H9 (cell line): Measurements from ENCODE around the gene ZBTB16. TPM values are rescaled to one million over a fixed set of nuclear protein-coding genes. Genes with fewer than 3 reads are reported as not detected.

ENCODE experiments used
- DNase-seq: peaks from one replicate; pipeline ENCODE4 v3.0.0-alpha.2; 2017
- H2AFZ ChIP-seq: one replicate; pipeline ENCODE4 v1.6.1; 2013; ENCODE audit warnings: mild to moderate bottlenecking, low read length, control low read depth, moderate library complexity
- H2AK5ac ChIP-seq: 2 replicates; pipeline ENCODE4 v1.6.1; 2013; ENCODE audit warnings: low read length, control low read depth, mixed read lengths; ENCODE audit not compliant: insufficient read length
- H2BK120ac ChIP-seq: one replicate; pipeline ENCODE4 v1.6.1; 2013; ENCODE audit warnings: low read depth, mild to moderate bottlenecking, low read length, control low read depth, inconsistent platforms; ENCODE audit not compliant: poor library complexity, severe bottlenecking
- H2BK12ac ChIP-seq: 2 replicates; pipeline ENCODE4 v1.6.1; 2013; ENCODE audit warnings: low read length, control low read depth, mixed read lengths, low read depth; ENCODE audit not compliant: insufficient read length
- H2BK15ac ChIP-seq: 2 replicates; pipeline ENCODE4 v1.6.1; 2013; ENCODE audit warnings: low read depth, low read length, control low read depth
- H2BK20ac ChIP-seq: one replicate; pipeline ENCODE4 v1.6.1; 2013; ENCODE audit warnings: low read depth, mild to moderate bottlenecking, low read length, control low read depth, inconsistent platforms; ENCODE audit not compliant: poor library complexity, severe bottlenecking
- H2BK5ac ChIP-seq: 2 replicates; pipeline ENCODE4 v1.6.1; 2013; ENCODE audit warnings: low read length, control low read depth, mixed read lengths; ENCODE audit not compliant: insufficient read length
- H3K14ac ChIP-seq: 2 replicates; pipeline ENCODE4 v1.6.1; 2013; ENCODE audit warnings: low read length, control low read depth; ENCODE audit not compliant: insufficient read depth
- H3K18ac ChIP-seq: 2 replicates; pipeline ENCODE4 v1.6.1; 2013; ENCODE audit warnings: low read depth, mild to moderate bottlenecking, mixed read lengths, low read length, control low read depth; ENCODE audit not compliant: insufficient read length
- H3K23ac ChIP-seq: 2 replicates; pipeline ENCODE4 v1.6.1; 2013; ENCODE audit warnings: low read length, control low read depth, mixed read lengths, low read depth; ENCODE audit not compliant: insufficient read length
- H3K23me2 ChIP-seq: 2 replicates; pipeline ENCODE4 v1.6.1; 2013; ENCODE audit warnings: low read depth, mild to moderate bottlenecking, mixed read lengths, low read length, control low read depth; ENCODE audit not compliant: insufficient read length, poor library complexity, severe bottlenecking
- H3K27ac ChIP-seq: 2 replicates; pipeline ENCODE4 v1.5.1; 2013; ENCODE audit warnings: low read length, control low read depth, mixed read lengths, low read depth; ENCODE audit not compliant: insufficient read length
- H3K27me3 ChIP-seq: 2 replicates; pipeline ENCODE4 v1.6.1; 2013; ENCODE audit warnings: low read length, control low read depth, inconsistent platforms; ENCODE audit not compliant: insufficient read depth
- H3K4ac ChIP-seq: 2 replicates; pipeline ENCODE4 v1.6.1; 2013; ENCODE audit warnings: low read depth, mild to moderate bottlenecking, control low read depth, inconsistent platforms, low read length, moderate library complexity
- H3K4me1 ChIP-seq: 2 replicates; pipeline ENCODE4 v1.6.1; 2013; ENCODE audit warnings: low read length, control low read depth, inconsistent platforms; ENCODE audit not compliant: insufficient read depth
- H3K4me2 ChIP-seq: 2 replicates; pipeline ENCODE4 v1.6.1; 2013; ENCODE audit warnings: low read length, control low read depth, mixed read lengths; ENCODE audit not compliant: insufficient read length, insufficient read depth
- H3K56ac ChIP-seq: 2 replicates; pipeline ENCODE4 v1.6.1; 2013; ENCODE audit warnings: low read depth, mild to moderate bottlenecking, mixed read lengths, low read length, control low read depth; ENCODE audit not compliant: insufficient read length
- H3K79me1 ChIP-seq: 2 replicates; pipeline ENCODE4 v1.6.1; 2013; ENCODE audit warnings: low read depth, mild to moderate bottlenecking, moderate library complexity, low read length, control low read depth, inconsistent platforms; ENCODE audit not compliant: insufficient read depth, poor library complexity, severe bottlenecking
- H3K79me2 ChIP-seq: 2 replicates; pipeline ENCODE4 v1.6.1; 2013; ENCODE audit warnings: low read length, control low read depth, inconsistent platforms; ENCODE audit not compliant: insufficient read depth
- H3K9ac ChIP-seq: 2 replicates; pipeline ENCODE4 v1.6.1; 2013; ENCODE audit warnings: low read length, control low read depth, mixed read lengths; ENCODE audit not compliant: insufficient read length; ENCODE audit errors: extremely low read depth
- H3K9me3 ChIP-seq: one replicate; pipeline ENCODE4 v1.6.1; 2013; ENCODE audit warnings: low read depth, low read length, inconsistent platforms; ENCODE audit not compliant: control insufficient read depth
- H3T11ph ChIP-seq: one replicate; pipeline ENCODE4 v1.6.1; 2013; ENCODE audit warnings: mild to moderate bottlenecking, low read length, control low read depth, inconsistent platforms
- H4K20me1 ChIP-seq: one replicate; pipeline ENCODE4 v1.6.1; 2013; ENCODE audit not compliant: control insufficient read depth, insufficient read length, insufficient read depth
- H4K5ac ChIP-seq: 2 replicates; pipeline ENCODE4 v1.6.1; 2013; ENCODE audit warnings: low read depth, mild to moderate bottlenecking, mixed read lengths, low read length, control low read depth; ENCODE audit not compliant: insufficient read length
- H4K8ac ChIP-seq: replicated peaks from 2 replicates; pipeline ENCODE4 v1.6.1; 2013; ENCODE audit warnings: low read length, control low read depth, mixed read lengths, low read depth; ENCODE audit not compliant: insufficient read length
- H4K91ac ChIP-seq: 2 replicates; pipeline ENCODE4 v1.6.1; 2013; ENCODE audit warnings: low read depth, mild to moderate bottlenecking, moderate library complexity, mixed read lengths, low read length, control low read depth; ENCODE audit not compliant: insufficient read length
- H3K27ac Mint-ChIP-seq, 3 experiments: 2 replicates in 2 of 3; 3 replicates in 1 of 3; pipeline ENCODE4 v1.8.0; 2020 to 2021; ENCODE audit warnings: mixed read lengths in 3 of 3, mild to moderate bottlenecking in 1 of 3, moderate library complexity in 1 of 3
- H3K27me3 Mint-ChIP-seq: 2 replicates; pipeline ENCODE4 v1.8.0; 2021; ENCODE audit warnings: low read depth, mild to moderate bottlenecking, moderate library complexity, mixed read lengths
- H3K36me3 Mint-ChIP-seq, 3 experiments: 2 replicates in 2 of 3; 3 replicates in 1 of 3; pipeline ENCODE4 v1.8.0; 2020 to 2021; ENCODE audit warnings: low read depth in 3 of 3, mixed read lengths in 3 of 3; ENCODE audit not compliant: insufficient read depth in 1 of 3
- H3K4me1 Mint-ChIP-seq, 2 experiments: 2 replicates each; pipeline ENCODE4 v1.8.0; 2020; ENCODE audit warnings: mixed read lengths in 2 of 2
- H3K4me3 Mint-ChIP-seq, 2 experiments: 2 replicates in 1 of 2; 3 replicates in 1 of 2; pipeline ENCODE4 v1.8.0; 2020 to 2021; ENCODE audit warnings: mild to moderate bottlenecking in 2 of 2, mixed read lengths in 2 of 2, moderate library complexity in 1 of 2
- H3K9me3 Mint-ChIP-seq, 2 experiments: 2 replicates in 1 of 2; 3 replicates in 1 of 2; pipeline ENCODE4 v1.8.0; 2020; ENCODE audit warnings: mild to moderate bottlenecking in 2 of 2, mixed read lengths in 2 of 2, moderate library complexity in 1 of 2
- WGBS: extraction: QIAGEN DNeasy Blood & Tissue Kit; methylation state at CpG from one replicate; pipeline ENCODE4 v1.1.7; 2013; ENCODE audit warnings: missing lambda C conversion rate, low lambda C conversion rate, mixed read lengths; ENCODE audit not compliant: insufficient read length; ENCODE audit errors: extremely low coverage; 5-methylcytosine and 5-hydroxymethylcytosine counted together
- total RNA-seq: library from RNA; stranded (reverse); gene quantifications from 2 replicates; pipeline ENCODE4 v1.2.1, GENCODE V29; 2021
- TF ChIP-seq, protein P1 (sequence below): fragments of 200-600 bp; sonication (generic); conservative IDR thresholded peaks from 3 replicates; pipeline ENCODE4 v1.8.0; 2021; ENCODE audit warnings: antibody characterized with exemption, mild to moderate bottlenecking

Gene ZBTB16
- total RNA-seq, 1 experiment from 2014 or later = not detected

DNA sequence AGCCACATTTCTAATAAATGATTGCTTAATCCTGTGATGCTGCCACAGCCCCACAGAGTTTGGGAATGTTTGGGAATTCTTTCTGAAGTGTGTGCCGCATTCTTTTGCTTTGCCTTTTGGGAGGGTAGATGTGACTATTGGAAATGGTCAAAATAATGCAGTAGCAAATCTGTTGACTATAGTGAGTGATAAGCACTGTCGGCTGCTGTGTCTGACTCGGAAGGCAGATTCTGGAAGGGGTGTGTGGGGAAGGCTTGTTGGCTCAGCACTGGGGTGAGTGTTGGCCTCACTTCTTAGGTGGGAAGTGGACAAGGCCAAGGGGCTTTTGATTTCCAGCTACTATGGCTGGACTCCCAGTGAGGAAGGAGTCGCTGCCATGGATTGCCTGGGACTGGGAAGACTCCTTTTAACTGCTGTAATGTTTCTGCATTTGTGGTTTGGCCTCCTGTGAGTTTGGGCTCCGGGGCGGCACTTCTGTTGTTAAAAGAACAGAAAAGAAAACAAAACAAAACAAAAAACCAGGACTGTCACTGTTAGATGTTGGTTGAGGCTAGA is 20.1 kb downstream of the ZBTB16 start:
- Histone ChIP-seq H2AK5ac (no peak overlapping the region), H3K14ac (no peak overlapping the region), H3K56ac (no peak overlapping the region), H2BK20ac (no peak overlapping the region), H2BK120ac (no peak overlapping the region), H3T11ph (no peak overlapping the region), H4K8ac (no peak overlapping the region), H3K27me3 (peaks cover 9% of the 10 kb centered on the region), H4K5ac (no peak overlapping the region), H4K91ac (no peak overlapping the region), H3K9ac (no peak overlapping the region), H4K20me1 (no peaks in the 10 kb centered on the region), H3K4me1 (peaks cover 4% of the 10 kb centered on the region; the same call in 1 of the 2 replicates), H3K4me2 (no peak overlapping the region), H2BK5ac (no peak overlapping the region), H3K27ac (no peak overlapping the region), H2BK15ac (no peak overlapping the region), H3K79me1 (no peaks in the 10 kb centered on the region), H3K23me2 (no peaks in the 10 kb centered on the region), H3K4ac (no peak overlapping the region), H2BK12ac (no peak overlapping the region), H3K79me2 (no peaks in the 10 kb centered on the region), H2AFZ (no peak overlapping the region), H3K9me3 (no peaks in the 10 kb centered on the region), H3K23ac (no peak overlapping the region), H3K18ac (no peak overlapping the region)
- peaks cover 98% of the 10 kb centered on the region for H3K27me3 Mint-ChIP-seq
- no CpG with 5 or more reads among the region's 6 CpGs for WGBS
- TF ChIP-seq, protein P1, sequence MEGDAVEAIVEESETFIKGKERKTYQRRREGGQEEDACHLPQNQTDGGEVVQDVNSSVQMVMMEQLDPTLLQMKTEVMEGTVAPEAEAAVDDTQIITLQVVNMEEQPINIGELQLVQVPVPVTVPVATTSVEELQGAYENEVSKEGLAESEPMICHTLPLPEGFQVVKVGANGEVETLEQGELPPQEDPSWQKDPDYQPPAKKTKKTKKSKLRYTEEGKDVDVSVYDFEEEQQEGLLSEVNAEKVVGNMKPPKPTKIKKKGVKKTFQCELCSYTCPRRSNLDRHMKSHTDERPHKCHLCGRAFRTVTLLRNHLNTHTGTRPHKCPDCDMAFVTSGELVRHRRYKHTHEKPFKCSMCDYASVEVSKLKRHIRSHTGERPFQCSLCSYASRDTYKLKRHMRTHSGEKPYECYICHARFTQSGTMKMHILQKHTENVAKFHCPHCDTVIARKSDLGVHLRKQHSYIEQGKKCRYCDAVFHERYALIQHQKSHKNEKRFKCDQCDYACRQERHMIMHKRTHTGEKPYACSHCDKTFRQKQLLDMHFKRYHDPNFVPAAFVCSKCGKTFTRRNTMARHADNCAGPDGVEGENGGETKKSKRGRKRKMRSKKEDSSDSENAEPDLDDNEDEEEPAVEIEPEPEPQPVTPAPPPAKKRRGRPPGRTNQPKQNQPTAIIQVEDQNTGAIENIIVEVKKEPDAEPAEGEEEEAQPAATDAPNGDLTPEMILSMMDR = no peak
- no peak overlapping the region for H3K27ac Mint-ChIP-seq
- peaks cover 25 to 50% of the 10 kb centered on the region in 2 experiments for H3K4me1 Mint-ChIP-seq
- H3K9me3 Mint-ChIP-seq = no peaks in the 10 kb centered on the region; a peak in 1 of 5 replicates
- no peak overlapping the region for H3K4me3 Mint-ChIP-seq
- DNase-seq = no peak
- no peaks in the 10 kb centered on the region; a peak in 1 of 7 replicates for H3K36me3 Mint-ChIP-seq
